Calu3 (cell line): ENCODE measurements around the gene ELAVL1. TPM values are rescaled to one million over a fixed set of nuclear protein-coding genes. Genes with fewer than 3 reads are reported as not detected.

ENCODE experiments used
- BruUV-seq: library from RNA; stranded (reverse); fragments of 400-500 nt; replicated peaks from 2 replicates; lab custom pipeline; 2021; lab: Mats Ljungman, UMichigan
- CTCF ChIA-PET: fragments of 300-600 bp; sonication (Branson Sonifier 250); formaldehyde crosslinking; loops from one replicate; lab custom pipeline; 2022; ENCODE audit warnings: antibody characterized with exemption; lab: Charles Lee
- DNase-seq: peaks from one replicate; pipeline ENCODE4 v3.0.0; 2022
- H3K27ac Mint-ChIP-seq: one replicate; pipeline ENCODE4 v1.8.0; 2022; ENCODE audit warnings: mixed read lengths; ENCODE audit not compliant: unreplicated experiment
- H3K27me3 Mint-ChIP-seq: one replicate; pipeline ENCODE4 v1.8.0; 2022; ENCODE audit warnings: mixed read lengths; ENCODE audit not compliant: unreplicated experiment
- H3K36me3 Mint-ChIP-seq: one replicate; pipeline ENCODE4 v1.8.0; 2022; ENCODE audit warnings: mild to moderate bottlenecking, moderate library complexity, mixed read lengths; ENCODE audit not compliant: insufficient read depth, unreplicated experiment
- H3K4me1 Mint-ChIP-seq: one replicate; pipeline ENCODE4 v1.8.0; 2022; ENCODE audit warnings: mild to moderate bottlenecking, low read depth, mixed read lengths; ENCODE audit not compliant: unreplicated experiment
- H3K4me3 Mint-ChIP-seq: one replicate; pipeline ENCODE4 v1.8.0; 2022; ENCODE audit warnings: mild to moderate bottlenecking, low read depth, moderate library complexity, mixed read lengths; ENCODE audit not compliant: unreplicated experiment
- H3K9me3 Mint-ChIP-seq: one replicate; pipeline ENCODE4 v1.8.0; 2022; ENCODE audit warnings: low read depth, mixed read lengths; ENCODE audit not compliant: unreplicated experiment
- CTCF ChIP-seq: fragments of 200-600 bp; IDR thresholded peaks from one replicate; pipeline ENCODE4 v1.8.0; 2022; ENCODE audit warnings: antibody characterized with exemption; ENCODE audit not compliant: unreplicated experiment
- intact Hi-C: fragments of 100-400 bp; cut with micrococcal nuclease; formaldehyde crosslinking; loops from one replicate; pipeline ENCODE4 v1.10.0; 2022; ENCODE audit not compliant: unreplicated experiment
- total RNA-seq: library from RNA; stranded (reverse); gene quantifications from 2 replicates; pipeline ENCODE4 v1.2.3, GENCODE V29; 2022

The ELAVL1 gene
- total RNA-seq, 1 experiment from 2014 or later, result 81.2 TPM

- no peak for TF ChIP-seq CTCF
- no peak for DNase-seq
- intact Hi-C loops, result no loop called here
- no peak overlapping the region for H3K27ac Mint-ChIP-seq
- BruUV-seq, result no TSS peak
- H3K36me3 Mint-ChIP-seq, result peaks cover 40% of the 10 kb centered on the region
- no peak overlapping the region for H3K4me3 Mint-ChIP-seq
- peaks cover 15% of the 10 kb centered on the region for H3K4me1 Mint-ChIP-seq
- CTCF ChIA-PET, result no interaction called here
- no peaks in the 10 kb centered on the region for H3K9me3 Mint-ChIP-seq
- H3K27me3 Mint-ChIP-seq, result no peaks in the 10 kb centered on the region
These were observed 95.9 kb downstream of the ELAVL1 start for GRCh38 chr19:7909471-7910067.

GRCh38 chr19:7908742-7909461, 96.5 kb downstream of the ELAVL1 start:
- Mint-ChIP-seq H3K27me3 (no peaks in the 10 kb centered on the region), H3K4me3 (no peak overlapping the region), H3K27ac (no peak overlapping the region), H3K36me3 (peaks cover 41% of the 10 kb centered on the region), H3K4me1 (peaks cover 16% of the 10 kb centered on the region), H3K9me3 (no peaks in the 10 kb centered on the region)
- intact Hi-C loops, result no loop called here
- no peak for DNase-seq
- TF ChIP-seq CTCF, result no peak
- CTCF ChIA-PET, result interaction anchor here (0.7 kb wide), 1 partner anchor 240 kb away, joined by 3 read pairs; no protein-coding TSS in a partner anchor
- no TSS peak for BruUV-seq

Other genes with a start within 250 kb of the ELAVL1 start
- not detected in 2 replicates for gene CLEC4M, start 242.4 kb downstream of the ELAVL1 start, total RNA-seq
- gene EVI5L, start 175.4 kb downstream of the ELAVL1 start, total RNA-seq, result 12.2 and 12.5 TPM in 2 replicates
- 10.8 and 11.7 TPM in 2 replicates for gene PRR36, start 131.3 kb downstream of the ELAVL1 start, total RNA-seq
- gene LRRC8E, start 117.1 kb downstream of the ELAVL1 start, total RNA-seq, result 8.0 and 9.1 TPM in 2 replicates
- 27.0 and 28.0 TPM in 2 replicates for gene MAP2K7, start 101.8 kb downstream of the ELAVL1 start, total RNA-seq
- gene TGFBR3L, start 90.8 kb downstream of the ELAVL1 start, total RNA-seq, result 0.94 and 1.6 TPM in 2 replicates
- gene SNAPC2, start 85.3 kb downstream of the ELAVL1 start, total RNA-seq, result 12.1 and 16.4 TPM in 2 replicates
- 12.0 and 12.2 TPM in 2 replicates for gene CTXN1, start 79.5 kb downstream of the ELAVL1 start, total RNA-seq
- gene TIMM44, start 62.0 kb downstream of the ELAVL1 start, total RNA-seq, result 55.0 and 57.8 TPM in 2 replicates
- not detected in 2 replicates for gene CCL25, start 47.1 kb upstream of the ELAVL1 start, total RNA-seq
- gene FBN3, start 144.0 kb upstream of the ELAVL1 start, total RNA-seq, result 0.54 TPM in 1 of 2 replicates, not detected in the other
- gene CERS4, start 203.7 kb upstream of the ELAVL1 start, total RNA-seq, result 10.1 and 13.4 TPM in 2 replicates